Spleen (tissue), 7 donors: ENCODE measurements around the gene PAX5.

Source experiments
- POLR2A ChIP-seq, 3 donors: fragments of 450-650 bp; IDR thresholded peaks; one replicate each; pipeline ENCODE4 v1.5.1; 2017; ENCODE audit warnings: antibody characterized with exemption in 3 of 3, mild to moderate bottlenecking in 1 of 3
- TF ChIP-seq, protein P1 (sequence below), 11 experiments: fragments of 200-600 bp in 7 of 11; fragments of 450-650 bp in 4 of 11; sonication (generic) in 4 of 11; IDR thresholded peaks in 8 of 11; conservative IDR thresholded peaks in 3 of 11; 1 replicate in 7 of 11; 2 replicates in 4 of 11; pipeline versions ENCODE4 v1.4.0 to v1.8.0; 2016 to 2021; ENCODE audit warnings: antibody characterized with exemption in 11 of 11, inconsistent platforms in 4 of 11, mild to moderate bottlenecking in 1 of 11
- donor health status: DM: no; HTN: no; CAD: no; lungs with moderate emphysema.
- donor health status: DM: no; HTN: no; CAD: no.
- donor health status: DM: no; HTN: no; CAD: no.

DNA sequence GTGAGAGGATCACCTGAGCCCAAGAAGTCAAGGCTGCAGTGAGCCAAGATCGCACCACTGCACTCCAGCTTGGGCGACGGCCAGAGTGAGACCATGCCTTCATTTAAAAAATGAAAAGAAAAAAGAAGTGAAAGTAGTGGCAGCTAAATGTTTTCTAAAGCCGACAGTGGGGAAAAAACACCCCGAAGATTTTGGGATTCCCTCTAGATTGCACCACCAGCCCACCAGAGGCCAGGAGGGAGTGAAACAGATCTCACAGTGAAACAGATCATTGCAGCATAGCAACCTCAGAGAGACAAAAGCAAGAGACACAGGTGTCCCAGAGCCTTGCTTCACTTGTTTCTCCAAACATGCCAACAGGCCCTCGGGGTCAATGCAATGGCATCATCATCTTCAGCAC, 156.8 kb downstream of the PAX5 start:
- TF ChIP-seq POLR2A (IDR thresholded peaks at IDR 0.05), result no peak
- TF ChIP-seq, protein P1, sequence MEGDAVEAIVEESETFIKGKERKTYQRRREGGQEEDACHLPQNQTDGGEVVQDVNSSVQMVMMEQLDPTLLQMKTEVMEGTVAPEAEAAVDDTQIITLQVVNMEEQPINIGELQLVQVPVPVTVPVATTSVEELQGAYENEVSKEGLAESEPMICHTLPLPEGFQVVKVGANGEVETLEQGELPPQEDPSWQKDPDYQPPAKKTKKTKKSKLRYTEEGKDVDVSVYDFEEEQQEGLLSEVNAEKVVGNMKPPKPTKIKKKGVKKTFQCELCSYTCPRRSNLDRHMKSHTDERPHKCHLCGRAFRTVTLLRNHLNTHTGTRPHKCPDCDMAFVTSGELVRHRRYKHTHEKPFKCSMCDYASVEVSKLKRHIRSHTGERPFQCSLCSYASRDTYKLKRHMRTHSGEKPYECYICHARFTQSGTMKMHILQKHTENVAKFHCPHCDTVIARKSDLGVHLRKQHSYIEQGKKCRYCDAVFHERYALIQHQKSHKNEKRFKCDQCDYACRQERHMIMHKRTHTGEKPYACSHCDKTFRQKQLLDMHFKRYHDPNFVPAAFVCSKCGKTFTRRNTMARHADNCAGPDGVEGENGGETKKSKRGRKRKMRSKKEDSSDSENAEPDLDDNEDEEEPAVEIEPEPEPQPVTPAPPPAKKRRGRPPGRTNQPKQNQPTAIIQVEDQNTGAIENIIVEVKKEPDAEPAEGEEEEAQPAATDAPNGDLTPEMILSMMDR (IDR thresholded peaks at IDR 0.05 in 8 of 11, conservative IDR thresholded peaks at IDR 0.05 in 3 of 11), result no peak
